ENCODE results near the gene JAZF1. TPM values are rescaled to one million over a fixed set of nuclear protein-coding genes. Genes with fewer than 3 reads are reported as not detected.

Gene JAZF1
- total and polyA plus RNA-seq, 2 of the 4 experiments (the other 2 are of a cell fraction) = 8.4 to 10.5 TPM

DNA sequence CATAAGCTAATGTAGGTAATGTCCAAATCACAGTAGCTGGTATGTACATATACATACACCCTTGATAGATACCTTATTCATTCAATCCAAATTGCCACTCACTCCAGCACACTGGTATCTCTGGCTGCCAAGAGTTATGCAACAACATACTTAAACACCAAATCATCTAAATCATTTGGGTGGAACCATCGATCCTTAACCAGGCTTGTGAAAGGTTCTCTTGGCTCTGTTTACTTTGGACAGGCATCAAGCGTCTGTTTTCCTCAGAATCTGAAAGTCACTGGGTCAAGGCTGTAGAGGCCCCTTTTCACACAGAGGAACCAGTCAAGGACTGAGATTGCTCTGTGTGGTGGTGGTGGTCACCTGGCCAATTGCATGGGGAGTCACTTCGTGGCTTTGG, 24.6 kb downstream of the JAZF1 start:
- H3K14ac ChIP-seq (replicated peaks; ENCODE audit: low read depth, low read length) = peak overlapping the region; percentile 62; the same call in 1 of the 2 replicates
- no peaks in the 10 kb centered on the region for H3K9me3 ChIP-seq (ENCODE audit: control insufficient read depth, insufficient read depth, low read length)
- H2BK15ac ChIP-seq (ENCODE audit: low read depth, low read length) = peak overlapping the region; percentile 67; the same call in 1 of the 3 replicates
- no peak overlapping the region for H3K9ac ChIP-seq (ENCODE audit: low read depth, low read length)
- H3K79me1 ChIP-seq (ENCODE audit: low read depth in 1 of 2, low read length in 2 of 2) = peaks cover 49 to 79% of the 10 kb centered on the region in 2 experiments
- no peak overlapping the region for H3K56ac ChIP-seq (ENCODE audit: extremely low read depth, insufficient read depth, low read length)
- in situ Hi-C loops (cut with MboI; ENCODE audit: low sequenced_read_pairs) = no loop called here
- peak overlapping the region; percentile 56; the same call in 1 of the 2 replicates for H4K5ac ChIP-seq (ENCODE audit: low read depth, low read length)
- intact Hi-C loops (cut with micrococcal nuclease) = no loop called here
- CTCF ChIA-PET = no interaction called here
- H3K23ac ChIP-seq (ENCODE audit: low read depth, low read length) = peak overlapping the region; percentile 79
- peak overlapping the region; percentile 0; the same call in 1 of the 2 replicates for H3K27ac ChIP-seq (ENCODE audit: insufficient read depth, low read length)
- H2BK20ac ChIP-seq (ENCODE audit: low read depth, low read length) = peak overlapping the region; percentile 57
- DNase-seq = peak; percentile 59
- H3K4ac ChIP-seq (ENCODE audit: low read depth, low read length) = peak overlapping the region; percentile 83
- BruUV-seq (replicated peaks) = no TSS peak
- H3K36me3 ChIP-seq (ENCODE audit: control insufficient read depth, insufficient read depth, low read length) = peaks cover 2% of the 10 kb centered on the region
- peak overlapping the region; percentile 61; the same call in 1 of the 2 replicates for H2AK5ac ChIP-seq (ENCODE audit: low read depth, low read length)
- H2AK9ac ChIP-seq (replicated peaks; ENCODE audit: low read depth, low read length, poor library complexity) = no peak overlapping the region
- H3K4me3 ChIP-seq (ENCODE audit: insufficient read depth, low read depth, low read length) = no peak overlapping the region
- peaks cover 19% of the 10 kb centered on the region for H3K9me1 ChIP-seq (ENCODE audit: insufficient read depth, low read length)
- TF ChIP-seq CEBPB (IDR thresholded peaks at IDR 0.05; ENCODE audit: low read depth, low read length) (peak; percentile 87), FOS (IDR thresholded peaks at IDR 0.05; ENCODE audit: low read depth, low read length) (no peak), MAFK (IDR thresholded peaks at IDR 0.05; ENCODE audit: low read depth, low read length) (no peak)
- POLR2A ChIA-PET (ENCODE audit: unreplicated experiment) = no interaction called here
- peak; percentile 13 for ATAC-seq (ENCODE audit: low read depth)
- peak overlapping the region; percentile 34 for H2BK5ac ChIP-seq (ENCODE audit: low read depth, low read length, poor library complexity, severe bottlenecking)
- H3K4me1 ChIP-seq (ENCODE audit: control insufficient read depth, insufficient read depth, low read length) = peaks cover 34% of the 10 kb centered on the region
- H4K8ac ChIP-seq (ENCODE audit: low read depth in 2 of 2, low read length in 2 of 2) = peak overlapping the region in 1 of 2 experiments; percentile 60; a peak in 3 of 4 replicates
- H2BK120ac ChIP-seq (ENCODE audit: low read depth, low read length) = peak overlapping the region; percentile 78
- H4K20me1 ChIP-seq (ENCODE audit: insufficient read depth, low read length) = no peaks in the 10 kb centered on the region
- peak overlapping the region; percentile 22; the same call in 1 of the 2 replicates for H4K91ac ChIP-seq (ENCODE audit: insufficient read depth, low read depth, low read length)
- WGBS, 2 experiments (ENCODE audit: extremely low coverage in 2 of 2, insufficient read length in 1 of 2) = no CpG with 5 or more reads among the region's 3 CpGs
- peak overlapping the region; percentile 77; the same call in 1 of the 2 replicates for H3K18ac ChIP-seq (ENCODE audit: low read depth, low read length)
- H3K27me3 ChIP-seq (ENCODE audit: control insufficient read depth, insufficient read depth, low read length) = no peaks in the 10 kb centered on the region
- dilution Hi-C loops (cut with HindIII; ENCODE audit: low sequenced_read_pairs, unreplicated experiment) = no loop called here
- H3K4me2 ChIP-seq (ENCODE audit: low read depth, low read length) = peak overlapping the region; percentile 18
- no peak overlapping the region for H2AFZ ChIP-seq (replicated peaks; ENCODE audit: low read length, poor library complexity)

All from IMR-90 (cell line).